Measurements from ENCODE around the gene ITGB6. TPM values are rescaled to one million over a fixed set of nuclear protein-coding genes. Genes with fewer than 3 reads are reported as not detected.
"Not testable (repeated sequence)": the region's sequence is repeated elsewhere in the genome, so short reads cannot be mapped to it uniquely, and the experiment has no call there.

Gene ITGB6
- total RNA-seq, 1 experiment from 2014 or later: not detected

- in situ Hi-C loops (cut with HindIII; ENCODE audit: low sequenced_read_pairs): no loop called here
Measured at GRCh38 chr2:160199053-160199452, 1.0 kb downstream of the ITGB6 start.

GRCh38 chr2:160197587-160197986 lies 2.5 kb downstream of the ITGB6 start:
- no peak for DNase-seq (ENCODE audit: low spot score)
- in situ Hi-C loops (cut with HindIII; ENCODE audit: low sequenced_read_pairs): no loop called here

More at GRCh38 chr2:160199053-160199452, 1.0 kb downstream of the ITGB6 start:
- no peak for DNase-seq (ENCODE audit: low spot score)

GRCh38 chr2:160194946-160195345 lies 5.1 kb downstream of the ITGB6 start:
- in situ Hi-C loops (cut with HindIII; ENCODE audit: low sequenced_read_pairs): no loop called here

GRCh38 chr2:160194351-160194750 lies 5.7 kb downstream of the ITGB6 start:
- in situ Hi-C loops (cut with HindIII; ENCODE audit: low sequenced_read_pairs): no loop called here
- no peak for DNase-seq (ENCODE audit: low spot score)

More at GRCh38 chr2:160194946-160195345, 5.1 kb downstream of the ITGB6 start:
- DNase-seq (ENCODE audit: low spot score): no peak

GRCh38 chr2:160181146-160181836 lies 18.8 kb downstream of the ITGB6 start:
- DNase-seq (ENCODE audit: low spot score); in situ Hi-C loops (cut with HindIII; ENCODE audit: low sequenced_read_pairs): not testable (repeated sequence)

GRCh38 chr2:160180690-160181089 lies 19.4 kb downstream of the ITGB6 start:
- in situ Hi-C loops (cut with HindIII; ENCODE audit: low sequenced_read_pairs); DNase-seq (ENCODE audit: low spot score): not testable (repeated sequence)

- in situ Hi-C loops (cut with HindIII; ENCODE audit: low sequenced_read_pairs): no loop called here
- DNase-seq (ENCODE audit: low spot score): no peak
Measured at GRCh38 chr2:160180172-160180571, 19.9 kb downstream of the ITGB6 start.

GRCh38 chr2:160175169-160176134 lies 24.6 kb downstream of the ITGB6 start:
- no peak for DNase-seq (ENCODE audit: low spot score)
- in situ Hi-C loops (cut with HindIII; ENCODE audit: low sequenced_read_pairs): no loop called here

- in situ Hi-C loops (cut with HindIII; ENCODE audit: low sequenced_read_pairs): no loop called here
- no peak for DNase-seq (ENCODE audit: low spot score)
Measured at GRCh38 chr2:160174322-160174721, 25.8 kb downstream of the ITGB6 start.

- DNase-seq (ENCODE audit: low spot score): no peak
- in situ Hi-C loops (cut with HindIII; ENCODE audit: low sequenced_read_pairs): no loop called here
Measured at GRCh38 chr2:160169988-160170387, 30.1 kb downstream of the ITGB6 start.

- in situ Hi-C loops (cut with HindIII; ENCODE audit: low sequenced_read_pairs): no loop called here
- no peak for DNase-seq (ENCODE audit: low spot score)
Measured at GRCh38 chr2:160169471-160169870, 30.6 kb downstream of the ITGB6 start.

- in situ Hi-C loops (cut with HindIII; ENCODE audit: low sequenced_read_pairs): no loop called here
- DNase-seq (ENCODE audit: low spot score): no peak
Measured at GRCh38 chr2:160168878-160169277, 31.2 kb downstream of the ITGB6 start.

GRCh38 chr2:160167089-160167740 lies 32.9 kb downstream of the ITGB6 start:
- no peak for DNase-seq (ENCODE audit: low spot score)
- in situ Hi-C loops (cut with HindIII; ENCODE audit: low sequenced_read_pairs): no loop called here

- DNase-seq (ENCODE audit: low spot score): no peak
- in situ Hi-C loops (cut with HindIII; ENCODE audit: low sequenced_read_pairs): no loop called here
Measured at GRCh38 chr2:160165996-160166395, 34.1 kb downstream of the ITGB6 start.

GRCh38 chr2:160165081-160165480 lies 35.0 kb downstream of the ITGB6 start:
- DNase-seq (ENCODE audit: low spot score): no peak
- in situ Hi-C loops (cut with HindIII; ENCODE audit: low sequenced_read_pairs): no loop called here

GRCh38 chr2:160157861-160158829 lies 41.9 kb downstream of the ITGB6 start:
- DNase-seq (ENCODE audit: low spot score): no peak
- in situ Hi-C loops (cut with HindIII; ENCODE audit: low sequenced_read_pairs): no loop called here

GRCh38 chr2:160156665-160157064 lies 43.4 kb downstream of the ITGB6 start:
- in situ Hi-C loops (cut with HindIII; ENCODE audit: low sequenced_read_pairs): no loop called here
- DNase-seq (ENCODE audit: low spot score): no peak

- in situ Hi-C loops (cut with HindIII; ENCODE audit: low sequenced_read_pairs): no loop called here
- no peak for DNase-seq (ENCODE audit: low spot score)
Measured at GRCh38 chr2:160156100-160156499, 44.0 kb downstream of the ITGB6 start.

- in situ Hi-C loops (cut with HindIII; ENCODE audit: low sequenced_read_pairs); DNase-seq (ENCODE audit: low spot score): not testable (repeated sequence)
Measured at GRCh38 chr2:160148419-160148818, 51.7 kb downstream of the ITGB6 start.
